ENCODE data around the gene CAPN2.

Gene CAPN2

DNA sequence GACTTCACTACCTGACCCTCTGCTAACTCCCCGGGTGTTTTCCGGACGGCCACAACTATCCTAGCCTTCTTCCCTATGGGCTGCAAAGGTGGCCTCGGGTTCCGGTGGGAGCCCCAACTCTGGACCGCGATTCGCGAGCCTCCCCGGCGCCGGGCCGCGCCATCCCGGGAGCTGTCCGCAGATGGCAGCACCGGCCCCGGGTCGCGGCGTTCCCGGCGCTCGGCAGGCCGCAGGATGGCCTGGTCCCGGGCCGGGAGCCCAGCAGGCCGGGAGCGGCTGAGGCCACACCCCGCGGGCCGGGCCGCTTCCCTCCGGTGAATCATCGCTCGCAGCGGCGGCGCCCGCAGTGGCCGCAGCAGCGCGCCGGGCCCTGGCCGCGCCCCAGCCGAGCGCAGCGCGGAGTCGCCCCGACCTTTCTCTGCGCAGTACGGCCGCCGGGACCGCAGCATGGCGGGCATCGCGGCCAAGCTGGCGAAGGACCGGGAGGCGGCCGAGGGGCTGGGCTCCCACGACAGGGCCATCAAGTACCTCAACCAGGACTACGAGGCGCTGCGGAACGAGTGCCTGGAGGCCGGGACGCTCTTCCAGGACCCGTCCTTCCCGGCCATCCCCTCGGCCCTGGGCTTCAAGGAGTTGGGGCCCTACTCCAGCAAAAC, at the start of gene CAPN2:
CAPN2 (plus strand) TSS at position 346 of the 656 bp plus-strand sequence; CDS start at position 448, 102 bp downstream.
- peak; percentile 72 for DNase-seq

DNA sequence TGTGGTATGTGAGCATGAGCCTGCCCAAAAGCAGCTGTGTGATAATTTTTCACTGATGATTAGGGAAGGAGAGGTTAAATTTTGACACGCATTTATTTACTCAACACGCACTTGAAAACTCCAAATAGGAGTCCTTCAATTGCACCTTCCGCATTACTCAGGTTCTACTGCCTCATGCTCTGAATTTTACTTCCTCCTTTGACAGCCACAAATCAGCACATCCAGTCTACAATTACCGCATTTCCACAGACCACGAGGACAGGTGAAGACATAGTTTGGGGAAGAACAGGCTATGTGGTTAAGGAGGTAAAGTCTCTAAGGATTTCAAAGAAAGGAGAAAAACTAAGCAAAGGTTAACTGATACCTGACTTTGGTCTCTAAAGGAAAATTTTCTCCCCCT, 49.4 kb upstream of the CAPN2 start:
- DNase-seq = no peak

DNA sequence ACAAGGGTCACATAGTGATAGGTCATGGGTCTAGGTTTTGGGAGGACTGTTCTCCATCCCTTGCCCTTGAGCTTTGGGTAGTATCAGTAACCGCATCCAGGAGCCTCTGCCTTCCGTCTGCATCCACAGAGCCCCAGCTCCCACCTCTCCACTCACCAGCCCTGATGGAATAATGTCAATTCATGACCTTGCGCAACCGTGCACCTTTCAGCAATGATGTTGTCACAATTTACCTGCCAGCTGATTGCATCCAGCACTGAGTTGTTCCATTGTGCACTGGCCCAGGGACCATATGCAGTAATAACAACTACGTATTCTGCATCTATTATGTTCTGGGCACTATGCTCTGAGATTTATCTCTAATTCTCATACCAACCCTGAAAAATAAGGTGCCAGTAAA, 48.2 kb upstream of the CAPN2 start:
- no peak for DNase-seq

DNA sequence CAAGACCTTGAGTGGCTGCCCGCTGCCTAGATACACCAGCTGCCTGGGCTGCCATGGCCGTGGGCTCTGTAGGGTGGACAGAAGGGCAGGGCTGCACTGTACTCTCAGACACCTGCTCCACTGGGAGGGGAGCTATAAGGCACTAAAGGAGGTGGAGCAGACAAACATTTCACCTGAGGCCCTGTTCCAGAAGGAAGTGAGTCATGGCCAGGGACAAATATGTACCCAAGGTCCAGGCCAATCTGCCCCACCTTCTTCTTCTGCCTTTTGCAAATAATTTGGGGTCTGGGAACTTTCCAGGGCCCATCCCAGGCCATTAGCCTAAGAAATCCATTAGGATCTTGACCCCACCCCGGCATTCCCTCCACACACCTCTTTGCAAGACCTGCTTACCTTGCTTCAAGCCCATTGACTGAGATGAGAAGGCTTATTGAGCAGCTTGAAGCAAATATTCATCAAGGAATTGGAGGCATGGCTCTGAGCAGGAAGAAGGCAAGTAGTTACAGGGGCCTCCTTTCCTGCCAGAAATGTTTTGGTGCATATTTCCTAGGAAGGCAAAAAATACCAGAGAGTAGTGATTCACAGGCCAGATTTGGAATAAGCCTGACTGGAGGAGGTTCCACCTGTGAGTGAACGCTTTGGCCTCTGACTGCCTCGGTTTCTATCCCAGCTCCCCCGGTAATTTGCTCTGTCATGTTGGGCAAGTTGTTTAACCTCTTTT, 46.6 kb upstream of the CAPN2 start, which contains the start of gene CAPN8:
CAPN8 (minus strand) TSS at position 110 of the 721 bp plus-strand sequence; CDS start at position 55, 55 bp downstream.
- no peak for DNase-seq

DNA sequence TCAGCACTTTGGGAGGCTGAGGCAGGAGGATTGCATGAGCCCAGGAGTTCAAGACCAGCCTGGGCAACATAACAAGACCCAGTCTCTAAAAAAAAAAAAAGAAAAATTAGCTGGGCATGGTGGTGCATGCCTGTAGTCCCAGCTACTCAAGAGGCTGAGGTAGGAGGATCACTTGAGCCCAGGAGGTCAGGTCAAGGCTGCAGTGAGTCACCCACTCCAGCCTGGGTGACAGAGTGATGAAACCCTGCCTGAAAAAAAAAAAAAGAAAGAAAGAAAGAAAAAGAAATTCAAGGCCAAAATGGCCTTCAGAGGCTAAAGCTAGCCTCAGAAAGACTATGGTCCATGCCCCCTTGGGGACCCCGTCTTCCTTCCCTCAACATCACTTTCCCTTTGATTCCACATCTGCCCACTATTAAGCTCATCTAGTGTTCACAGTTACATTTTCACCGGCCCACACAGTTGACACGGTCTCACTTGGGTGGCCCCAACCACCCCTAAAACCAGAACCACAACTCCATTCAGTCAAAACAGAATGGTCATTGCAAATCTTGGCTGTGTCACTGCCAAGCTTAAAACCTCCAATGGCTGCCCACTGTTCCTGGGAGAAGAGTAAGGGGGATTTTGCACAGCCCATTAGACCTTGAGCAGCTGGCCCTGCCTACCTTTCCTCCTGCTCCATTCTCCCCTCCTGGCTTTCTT, 44.7 kb upstream of the CAPN2 start:
- DNase-seq = no peak

DNA sequence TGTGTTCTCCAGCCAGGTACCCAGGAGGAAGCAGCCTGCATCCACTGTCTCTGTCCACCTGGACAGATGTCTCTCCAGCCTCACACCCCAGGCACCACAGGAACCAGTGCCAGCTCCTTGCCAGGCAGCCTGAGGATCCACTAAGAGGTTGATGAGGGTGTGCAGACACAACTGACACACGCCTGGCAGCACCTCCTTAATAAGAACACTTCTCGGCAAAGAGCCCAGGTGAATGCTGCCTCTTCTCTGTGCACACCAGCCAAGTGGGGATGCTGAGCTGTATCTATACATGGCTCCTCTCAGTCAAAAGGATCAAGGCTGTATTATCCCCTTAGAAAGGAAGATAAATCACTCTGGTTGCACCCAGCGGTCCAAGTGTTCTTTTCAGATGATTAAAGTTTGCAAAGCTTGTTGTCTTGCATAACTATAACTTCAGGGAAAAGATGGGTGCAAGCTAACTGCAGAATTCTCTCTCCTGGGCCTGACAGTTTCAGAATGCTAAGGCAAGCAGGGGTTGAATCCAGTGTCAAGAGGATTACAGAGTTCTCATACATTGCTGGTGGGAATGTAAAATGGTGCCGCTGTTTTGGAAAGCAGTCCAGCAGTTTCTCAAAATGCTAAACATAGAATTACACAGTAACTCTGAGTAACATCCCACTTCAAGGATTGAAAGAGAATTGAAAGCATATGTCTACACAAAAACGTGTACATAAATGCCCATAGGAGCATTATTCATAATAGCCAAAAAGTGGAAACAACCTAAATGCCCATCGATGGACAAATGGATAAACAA, 43.1 kb upstream of the CAPN2 start:
- DNase-seq = no peak

DNA sequence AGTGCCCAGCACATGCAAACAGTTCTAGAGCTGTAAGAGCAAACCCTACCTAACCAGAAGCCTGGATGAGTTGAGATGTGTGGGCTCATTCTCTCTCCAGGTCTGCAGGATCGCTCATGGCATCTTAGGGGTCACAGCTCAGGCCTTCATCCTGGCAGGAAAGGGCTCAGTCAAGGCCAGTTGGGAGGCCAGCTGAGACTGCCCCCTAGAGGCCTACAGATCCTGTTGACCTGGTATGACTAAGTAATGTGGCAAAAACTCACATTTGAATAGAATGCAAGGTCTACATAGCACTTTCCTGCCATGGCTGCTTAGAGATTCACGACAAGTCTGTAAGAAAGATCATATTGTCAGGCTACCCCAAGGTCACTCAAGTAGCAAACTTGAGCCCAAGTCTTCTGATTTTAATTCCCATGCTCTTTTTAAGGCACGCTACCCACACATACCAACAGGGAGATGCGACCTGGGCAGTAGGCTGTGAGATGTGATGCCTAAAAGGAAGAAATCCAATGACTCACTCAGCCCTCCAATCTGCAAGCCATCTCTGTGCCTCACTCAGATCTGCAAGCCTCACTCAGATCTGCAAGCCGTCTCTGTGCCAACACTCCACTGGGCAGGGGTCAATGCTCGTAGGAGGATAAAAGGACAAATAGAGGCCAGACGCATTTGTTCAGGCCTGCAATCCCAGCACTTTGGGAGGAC, 41.7 kb upstream of the CAPN2 start:
- DNase-seq = no peak

DNA sequence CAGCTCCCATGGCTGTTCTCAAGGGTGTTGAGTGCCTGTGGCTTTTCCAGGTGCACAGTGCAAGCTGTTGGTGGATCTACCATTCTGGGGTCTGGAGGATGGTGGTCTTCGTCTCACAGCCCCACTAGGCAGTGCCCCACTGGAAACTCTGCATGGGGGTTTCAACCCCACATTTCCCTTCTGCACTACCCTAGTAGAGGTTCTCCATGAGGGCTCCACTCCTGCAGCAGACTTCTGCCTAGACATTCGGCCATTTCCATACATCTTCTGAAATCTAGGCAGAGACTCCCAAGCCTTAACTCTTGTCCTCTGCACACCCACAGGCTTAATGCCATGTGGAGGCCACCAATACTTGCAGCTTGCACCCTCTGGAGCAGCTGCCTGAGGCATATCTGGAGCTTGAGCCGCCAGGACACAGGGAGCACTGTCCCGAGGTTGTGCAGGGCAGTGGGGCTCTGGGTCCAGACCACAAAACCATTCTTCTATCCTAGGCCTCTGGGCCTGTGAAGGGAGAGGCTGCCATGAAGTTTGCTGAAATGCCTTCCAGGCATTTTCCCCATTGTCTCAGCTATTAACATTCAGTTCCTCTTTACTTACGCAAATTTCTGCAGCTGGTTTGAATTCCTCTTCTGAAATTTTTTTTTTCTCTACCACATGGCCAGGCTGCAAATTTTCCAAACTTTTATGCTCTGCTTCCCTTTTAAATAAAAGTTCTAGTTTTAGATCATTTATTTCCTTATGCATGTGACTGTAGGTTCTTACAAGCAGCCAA, 38.0 kb upstream of the CAPN2 start:
- no peak for DNase-seq

DNA sequence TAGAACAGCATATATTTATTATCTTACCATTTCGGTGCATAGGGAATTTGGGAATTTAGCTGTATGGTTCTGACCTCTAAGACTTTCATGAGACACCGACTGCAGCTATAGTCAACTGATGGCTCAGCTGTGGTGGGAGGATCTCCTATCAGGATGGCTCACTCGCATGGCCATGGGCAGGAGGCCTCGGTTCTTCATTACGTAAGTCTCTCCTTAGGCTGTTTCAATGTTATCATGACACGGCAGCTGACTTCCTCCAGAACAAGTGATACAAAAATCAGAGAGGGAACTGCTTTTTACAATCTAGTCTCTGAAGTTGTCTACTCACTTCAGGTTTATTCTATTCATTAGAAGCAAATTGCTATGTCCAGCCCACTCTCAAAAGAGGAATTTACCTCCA, 33.5 kb upstream of the CAPN2 start:
- no peak for DNase-seq

DNA sequence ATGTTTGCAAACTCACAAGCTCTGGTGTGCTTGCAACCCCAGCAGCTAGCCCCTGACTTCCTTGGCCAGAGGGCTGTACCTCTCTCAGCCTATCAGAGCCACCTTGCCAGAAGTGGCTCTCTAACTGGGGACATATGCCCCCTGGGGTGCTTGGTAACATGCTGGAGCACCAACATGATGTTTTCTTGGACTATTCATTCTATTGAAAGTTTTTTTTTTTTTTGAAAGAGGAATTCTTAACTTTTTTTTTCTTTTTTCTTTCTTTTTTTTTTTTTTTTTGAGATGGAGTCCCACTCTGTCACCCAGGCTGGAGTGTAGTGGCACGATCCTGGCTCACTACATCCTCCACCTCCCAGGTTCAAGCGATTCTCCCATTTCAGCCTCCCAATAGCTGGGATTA, 32.2 kb upstream of the CAPN2 start:
- DNase-seq = no peak

DNA sequence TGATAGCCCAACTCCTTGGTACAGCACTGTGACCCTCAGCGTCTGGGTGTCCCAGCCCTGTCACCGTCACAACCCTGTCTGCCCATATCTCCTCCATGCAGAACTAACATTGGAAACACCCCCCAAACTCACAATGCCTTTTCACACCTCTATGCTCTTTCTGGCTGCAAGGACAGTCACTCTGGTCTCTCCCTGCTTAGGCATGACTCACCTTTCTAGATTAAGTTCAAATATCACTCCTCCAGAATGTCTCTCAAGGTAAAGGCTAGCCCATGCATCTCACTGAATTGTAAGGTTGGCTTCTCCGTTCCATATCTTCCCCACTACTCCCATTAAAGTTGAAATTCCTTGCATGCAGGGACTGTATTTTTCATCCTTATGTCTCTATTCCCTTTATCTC, 29.8 kb upstream of the CAPN2 start:
- DNase-seq = no peak

DNA sequence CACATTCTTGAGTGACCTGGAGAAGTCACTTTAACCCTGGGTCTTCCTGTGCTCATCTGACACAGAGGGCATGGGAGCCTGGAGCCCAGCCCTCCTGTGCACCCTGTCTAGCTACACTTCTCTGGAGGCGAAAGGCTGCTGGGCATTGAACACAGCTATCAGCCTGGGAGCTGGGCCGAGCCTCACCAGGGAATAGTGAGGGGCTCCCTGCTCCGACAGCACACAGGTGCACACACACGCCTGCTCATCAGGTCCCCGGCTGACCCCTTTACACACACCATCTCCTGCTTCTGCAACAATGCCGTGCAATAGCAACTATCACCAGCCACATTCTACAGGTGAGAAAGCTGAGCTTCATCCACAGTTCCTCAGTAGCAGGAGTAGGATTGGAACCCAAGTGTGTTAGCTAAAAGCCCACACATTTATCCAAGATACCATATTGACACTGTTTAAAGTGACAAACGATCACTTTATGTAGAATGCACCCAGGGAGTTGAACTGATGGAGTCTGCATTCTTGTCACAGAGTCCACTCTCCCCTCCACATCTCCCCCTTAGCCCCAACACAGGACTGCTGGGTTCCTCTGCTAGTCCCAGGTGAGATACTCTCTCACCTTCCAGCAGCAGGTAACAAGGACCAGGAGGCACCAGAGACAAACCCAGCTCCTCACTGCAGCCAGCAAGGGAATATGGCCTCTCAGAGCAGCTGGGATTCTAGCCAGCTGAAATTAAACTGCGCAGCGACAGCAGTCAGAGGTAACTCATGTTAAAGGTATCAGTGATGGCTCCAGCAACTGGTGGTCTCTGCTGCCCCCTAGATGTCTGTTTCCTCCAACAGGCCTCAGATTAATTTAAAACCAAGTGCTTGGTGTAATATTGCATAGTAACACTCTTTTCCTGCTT, 28.5 kb upstream of the CAPN2 start:
- DNase-seq = peak; percentile 57

DNA sequence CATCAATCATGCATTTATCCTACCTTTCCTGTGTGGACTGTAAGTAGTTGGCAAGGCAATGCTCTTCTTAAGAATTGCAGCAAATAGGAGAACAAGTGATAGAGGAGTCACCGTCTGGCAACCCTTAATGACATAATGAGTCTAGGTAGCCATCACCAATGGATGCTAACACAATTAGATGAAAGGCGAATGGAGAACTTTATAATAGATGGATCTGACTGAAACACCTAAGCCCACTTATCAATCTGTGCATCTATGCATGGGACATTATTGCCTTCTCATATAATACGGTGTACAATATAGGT, 27.9 kb upstream of the CAPN2 start:
- no peak for DNase-seq

DNA sequence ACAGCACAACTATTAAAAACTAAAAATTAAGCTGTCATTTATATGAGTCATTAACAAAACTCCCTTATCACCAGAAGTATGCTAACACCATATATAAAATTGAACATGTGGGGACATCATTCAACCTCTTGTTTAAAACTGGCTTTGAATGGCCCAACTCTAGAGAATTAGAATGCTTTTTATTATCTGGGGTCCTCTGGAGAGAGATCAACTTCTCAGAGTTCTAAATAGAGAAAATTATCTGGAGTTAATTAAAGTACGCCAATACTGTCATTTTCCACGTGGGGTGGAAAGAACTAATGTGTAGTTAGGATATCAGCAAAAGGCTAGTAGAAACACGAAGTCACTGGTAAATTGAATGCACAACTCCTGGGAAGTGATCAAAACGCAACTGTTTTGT, 21.2 kb upstream of the CAPN2 start:
- no peak for DNase-seq

DNA sequence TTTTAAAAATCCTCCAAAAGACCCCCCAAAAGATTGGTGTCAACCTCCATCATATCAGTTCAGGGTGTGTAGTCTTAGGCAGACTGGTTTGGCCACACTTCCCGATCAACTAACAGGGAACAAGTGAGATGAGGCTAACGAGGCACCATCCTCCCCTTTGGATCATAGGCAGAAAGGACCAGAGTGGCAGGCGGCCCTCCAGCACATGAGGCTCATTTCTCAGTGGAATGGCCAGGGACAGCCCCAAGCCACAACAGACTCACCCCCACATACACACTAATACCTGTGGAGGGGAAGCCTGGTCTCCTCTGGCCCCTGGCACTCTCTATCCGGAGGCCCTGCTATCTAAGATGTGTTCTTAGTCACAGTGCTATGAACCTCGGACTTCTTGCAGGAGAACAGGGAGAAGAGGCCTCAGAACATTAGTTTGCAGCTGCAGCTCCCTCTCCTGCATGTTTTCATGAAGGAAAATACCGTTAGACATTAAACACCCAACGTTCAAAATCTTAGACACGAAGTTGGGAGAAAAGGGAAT, 17.3 kb upstream of the CAPN2 start:
- no peak for DNase-seq

DNA sequence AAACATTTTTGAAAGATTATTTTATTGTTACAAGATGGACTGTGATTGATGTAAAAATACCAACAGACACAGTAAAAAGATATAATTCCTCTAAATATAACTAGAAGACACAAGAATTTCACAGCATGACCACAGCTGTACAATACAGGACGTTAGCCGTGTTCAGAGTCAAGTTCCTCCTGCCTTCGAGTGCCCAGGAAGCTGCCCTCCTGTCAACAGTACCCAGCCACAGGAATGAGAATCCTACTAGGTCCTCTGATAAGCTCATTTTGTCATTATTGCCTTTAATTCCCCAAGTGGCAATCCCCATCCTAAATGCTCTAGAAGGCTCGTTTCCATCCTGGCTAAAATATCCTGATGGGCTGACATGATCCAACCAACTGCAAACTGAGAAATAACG, 16.4 kb upstream of the CAPN2 start:
- DNase-seq = no peak

DNA sequence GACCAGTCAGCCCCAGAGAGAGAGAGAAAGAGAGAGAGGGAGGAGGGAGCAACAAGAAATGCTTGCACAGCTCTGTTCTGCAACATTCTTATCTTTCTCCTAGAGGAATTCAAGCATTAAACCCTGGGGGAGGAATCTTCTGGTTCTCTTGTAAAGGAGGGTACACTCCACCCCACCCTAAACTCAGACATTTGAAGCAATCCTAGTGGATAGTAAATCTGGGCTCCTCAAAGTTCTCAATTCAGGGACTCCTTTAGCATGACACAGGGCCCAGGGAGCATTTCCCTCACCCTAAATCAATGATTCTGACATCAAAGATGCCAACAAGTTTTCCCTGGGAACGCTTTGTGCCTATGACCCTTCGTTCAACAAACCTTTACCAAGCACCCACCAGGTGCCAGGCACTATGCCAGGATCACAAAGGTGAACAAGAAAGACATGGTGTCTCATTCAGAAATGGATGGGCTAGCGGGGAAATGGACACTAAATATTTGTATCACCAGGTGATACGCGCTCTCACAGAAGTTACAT, 11.9 kb upstream of the CAPN2 start:
- no peak for DNase-seq

DNA sequence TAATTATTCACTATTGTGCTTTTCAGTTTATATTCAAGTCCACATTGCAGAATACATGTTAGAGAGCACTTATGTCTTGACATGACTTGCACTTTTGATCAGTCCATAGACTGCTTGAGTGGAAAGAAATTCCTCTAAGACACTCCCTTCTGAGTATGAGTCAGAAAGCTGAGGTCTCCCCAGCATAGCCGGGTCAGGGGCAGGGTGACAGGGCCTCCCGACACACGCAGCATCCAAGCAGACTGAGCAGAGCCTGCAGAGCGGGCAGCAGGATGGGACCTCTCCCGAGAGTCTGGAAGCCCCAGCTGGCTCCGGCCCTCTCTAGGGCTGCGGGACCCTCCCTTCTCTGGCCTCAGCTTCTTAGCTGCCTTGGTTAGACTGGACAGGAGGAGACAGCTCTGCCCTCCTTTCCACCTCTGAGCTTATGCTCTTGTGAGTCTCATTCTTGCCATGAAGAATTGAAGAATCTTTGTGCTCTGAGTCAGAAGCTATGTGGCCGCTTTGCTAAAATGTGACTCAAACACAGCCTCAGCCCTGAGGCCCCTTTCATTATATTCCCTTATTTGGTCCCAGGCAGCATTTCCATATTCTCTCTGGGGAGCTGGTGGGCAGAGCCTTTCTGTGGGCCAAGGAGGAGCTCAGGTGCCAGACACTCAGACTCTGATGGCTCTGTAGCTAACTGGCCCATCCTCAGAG, 11.2 kb upstream of the CAPN2 start:
- no peak for DNase-seq

Data from activated T-cell treated with anti-CD3 and anti-CD28 coated beads, Interleukin-2, amount 50 U/mL, for 1 hour (primary cell).